KMS-11 (cell line): ENCODE results near the gene JAGN1.

ENCODE experiments used
- H2AFZ ChIP-seq: fragments of 200-600 bp; sonication (generic); 2 replicates; pipeline ENCODE4 v1.6.1; 2016; ENCODE audit warnings: antibody characterized with exemption, mixed run types, low read depth
- H3K27ac ChIP-seq: fragments of 200-600 bp; sonication (generic); 2 replicates; pipeline ENCODE4 v1.6.1; 2016; ENCODE audit warnings: mild to moderate bottlenecking, mixed run types
- H3K27me3 ChIP-seq: fragments of 200-600 bp; sonication (generic); 2 replicates; pipeline ENCODE4 v1.6.1; 2017; ENCODE audit warnings: mild to moderate bottlenecking, low read depth, mixed run types, moderate library complexity; ENCODE audit not compliant: insufficient read depth
- H3K36me3 ChIP-seq: fragments of 200-600 bp; sonication (generic); 2 replicates; pipeline ENCODE4 v1.6.1; 2017; ENCODE audit warnings: mild to moderate bottlenecking, mixed run types; ENCODE audit not compliant: insufficient read depth
- H3K4me1 ChIP-seq: fragments of 200-600 bp; sonication (generic); 2 replicates; pipeline ENCODE4 v1.6.1; 2016; ENCODE audit warnings: mild to moderate bottlenecking, low read depth, mixed run types; ENCODE audit not compliant: poor library complexity, severe bottlenecking
- H3K4me2 ChIP-seq: fragments of 200-600 bp; sonication (generic); 2 replicates; pipeline ENCODE4 v1.7.0; 2016; ENCODE audit warnings: mild to moderate bottlenecking, mixed run types
- H3K4me3 ChIP-seq: fragments of 200-600 bp; sonication (generic); IDR thresholded peaks from 2 replicates; pipeline ENCODE4 v1.6.1; 2017; ENCODE audit warnings: low read depth, low read length, mixed read lengths; ENCODE audit not compliant: insufficient read depth
- H3K79me2 ChIP-seq: fragments of 200-600 bp; sonication (generic); 2 replicates; pipeline ENCODE4 v1.6.1; 2016; ENCODE audit warnings: low read depth, mixed run types; ENCODE audit not compliant: insufficient read depth
- H3K9ac ChIP-seq: fragments of 200-600 bp; sonication (generic); 2 replicates; pipeline ENCODE4 v1.6.1; 2016; ENCODE audit warnings: mild to moderate bottlenecking, mixed run types
- H4K20me1 ChIP-seq: fragments of 200-600 bp; sonication (generic); 2 replicates; pipeline ENCODE4 v1.6.1; 2016; ENCODE audit warnings: mild to moderate bottlenecking, mixed run types; ENCODE audit not compliant: insufficient read depth
- TF ChIP-seq, protein P1 (sequence below): fragments of 200-600 bp; sonication (generic); conservative IDR thresholded peaks from 2 replicates; pipeline ENCODE4 v1.6.1; 2017; ENCODE audit warnings: low read depth, mild to moderate bottlenecking, antibody characterized with exemption, low read length, moderate library complexity, mixed read lengths

Gene JAGN1

GRCh38 chr3:9903904-9904303, 13.5 kb downstream of the JAGN1 start:
- Histone ChIP-seq H3K4me2 (no peak overlapping the region), H3K79me2 (no peaks in the 10 kb centered on the region), H2AFZ (no peak overlapping the region), H4K20me1 (no peaks in the 10 kb centered on the region), H3K36me3 (no peaks in the 10 kb centered on the region), H3K27me3 (no peaks in the 10 kb centered on the region), H3K4me1 (no peaks in the 10 kb centered on the region), H3K4me3 (no peak overlapping the region), H3K27ac (no peak overlapping the region), H3K9ac (no peak overlapping the region)
- TF ChIP-seq, protein P1, sequence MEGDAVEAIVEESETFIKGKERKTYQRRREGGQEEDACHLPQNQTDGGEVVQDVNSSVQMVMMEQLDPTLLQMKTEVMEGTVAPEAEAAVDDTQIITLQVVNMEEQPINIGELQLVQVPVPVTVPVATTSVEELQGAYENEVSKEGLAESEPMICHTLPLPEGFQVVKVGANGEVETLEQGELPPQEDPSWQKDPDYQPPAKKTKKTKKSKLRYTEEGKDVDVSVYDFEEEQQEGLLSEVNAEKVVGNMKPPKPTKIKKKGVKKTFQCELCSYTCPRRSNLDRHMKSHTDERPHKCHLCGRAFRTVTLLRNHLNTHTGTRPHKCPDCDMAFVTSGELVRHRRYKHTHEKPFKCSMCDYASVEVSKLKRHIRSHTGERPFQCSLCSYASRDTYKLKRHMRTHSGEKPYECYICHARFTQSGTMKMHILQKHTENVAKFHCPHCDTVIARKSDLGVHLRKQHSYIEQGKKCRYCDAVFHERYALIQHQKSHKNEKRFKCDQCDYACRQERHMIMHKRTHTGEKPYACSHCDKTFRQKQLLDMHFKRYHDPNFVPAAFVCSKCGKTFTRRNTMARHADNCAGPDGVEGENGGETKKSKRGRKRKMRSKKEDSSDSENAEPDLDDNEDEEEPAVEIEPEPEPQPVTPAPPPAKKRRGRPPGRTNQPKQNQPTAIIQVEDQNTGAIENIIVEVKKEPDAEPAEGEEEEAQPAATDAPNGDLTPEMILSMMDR = no peak

GRCh38 chr3:9906480-9906879, 16.1 kb downstream of the JAGN1 start:
- Histone ChIP-seq H3K27me3 (no peaks in the 10 kb centered on the region), H3K79me2 (no peaks in the 10 kb centered on the region), H2AFZ (no peak overlapping the region), H3K4me3 (no peak overlapping the region), H3K9ac (no peak overlapping the region), H3K4me2 (no peak overlapping the region), H3K27ac (no peak overlapping the region), H4K20me1 (no peaks in the 10 kb centered on the region), H3K4me1 (peaks cover 24% of the 10 kb centered on the region), H3K36me3 (no peaks in the 10 kb centered on the region)
- TF ChIP-seq, protein P1 = no peak

DNA sequence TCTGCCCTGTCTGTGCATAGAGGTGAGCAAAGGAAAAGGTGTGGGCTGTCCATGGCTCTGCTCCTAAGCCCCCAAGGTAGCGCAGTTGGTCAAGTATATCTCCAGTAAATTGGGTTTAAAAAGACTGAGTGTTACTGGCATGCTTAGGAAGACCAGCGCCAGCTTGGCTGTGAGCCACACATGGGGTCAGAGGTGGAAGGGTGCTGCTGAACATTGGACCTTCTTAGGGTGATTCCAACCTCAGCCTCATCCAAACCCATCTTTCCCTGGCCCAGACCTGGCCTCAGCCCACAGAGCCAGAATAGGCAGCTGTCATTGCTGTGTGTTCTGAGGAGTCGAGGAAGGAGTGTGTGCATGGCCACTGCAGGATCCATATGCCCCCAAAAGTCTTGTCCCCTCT, 17.9 kb downstream of the JAGN1 start:
- H3K4me3 ChIP-seq = no peak overlapping the region
- no peaks in the 10 kb centered on the region for H3K79me2 ChIP-seq
- H3K36me3 ChIP-seq = no peaks in the 10 kb centered on the region
- no peak overlapping the region for H3K4me2 ChIP-seq
- H3K27ac ChIP-seq = no peak overlapping the region
- peaks cover 41% of the 10 kb centered on the region for H3K4me1 ChIP-seq
- H2AFZ ChIP-seq = no peak overlapping the region
- TF ChIP-seq, protein P1 = no peak
- H3K27me3 ChIP-seq = no peaks in the 10 kb centered on the region
- H4K20me1 ChIP-seq = no peaks in the 10 kb centered on the region
- no peak overlapping the region for H3K9ac ChIP-seq

- no peak overlapping the region for H3K9ac ChIP-seq
- TF ChIP-seq, protein P1 = no peak
- H3K27me3 ChIP-seq = no peaks in the 10 kb centered on the region
- no peaks in the 10 kb centered on the region for H3K79me2 ChIP-seq
- no peak overlapping the region for H3K4me3 ChIP-seq
- H4K20me1 ChIP-seq = no peaks in the 10 kb centered on the region
- peak overlapping the region; percentile 17; the same call in 1 of the 2 replicates for H3K4me2 ChIP-seq
- no peaks in the 10 kb centered on the region for H3K36me3 ChIP-seq
- H3K4me1 ChIP-seq = peaks cover 52% of the 10 kb centered on the region
- no peak overlapping the region for H2AFZ ChIP-seq
- H3K27ac ChIP-seq = no peak overlapping the region
Measured at GRCh38 chr3:9909221-9910013, 19.0 kb downstream of the JAGN1 start.
